OCI-LY7 (cell line): ENCODE results near the gene FXR1.

ENCODE experiments used
- EZH2phosphoT487 ChIP-seq: fragments of 200-600 bp; sonication (generic); IDR thresholded peaks from 2 replicates; pipeline ENCODE4 v1.6.1; 2018; ENCODE audit warnings: low read depth, borderline replicate concordance, mild to moderate bottlenecking, mixed run types, antibody characterized with exemption, low read length, moderate library complexity, mixed read lengths
- TF ChIP-seq, protein P1 (sequence below): fragments of 200-600 bp; sonication (generic); conservative IDR thresholded peaks from 2 replicates; pipeline ENCODE4 v1.5.1; 2014; ENCODE audit warnings: mild to moderate bottlenecking, antibody characterized with exemption, low read length, moderate library complexity, mixed read lengths

DNA sequence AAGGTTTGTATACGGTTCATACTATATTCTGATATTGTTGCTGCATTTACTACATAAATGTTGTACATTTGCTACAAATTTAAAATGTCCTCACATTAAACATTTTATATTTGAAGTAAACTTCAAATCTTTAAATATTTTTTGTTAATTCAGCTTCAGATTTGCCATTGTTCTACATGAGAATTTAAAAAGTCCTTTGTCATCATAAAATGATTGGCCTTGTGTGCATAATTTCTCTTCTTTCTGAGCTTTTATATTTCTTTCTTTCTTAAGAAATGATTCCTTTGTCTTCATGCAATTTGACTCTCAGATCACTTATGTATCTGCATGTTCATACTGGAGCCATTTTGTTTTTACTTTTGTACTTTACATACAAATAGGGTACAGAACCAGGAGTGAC, 49.1 kb downstream of the FXR1 start:
- TF ChIP-seq EZH2phosphoT487, result no peak
- TF ChIP-seq, protein P1, sequence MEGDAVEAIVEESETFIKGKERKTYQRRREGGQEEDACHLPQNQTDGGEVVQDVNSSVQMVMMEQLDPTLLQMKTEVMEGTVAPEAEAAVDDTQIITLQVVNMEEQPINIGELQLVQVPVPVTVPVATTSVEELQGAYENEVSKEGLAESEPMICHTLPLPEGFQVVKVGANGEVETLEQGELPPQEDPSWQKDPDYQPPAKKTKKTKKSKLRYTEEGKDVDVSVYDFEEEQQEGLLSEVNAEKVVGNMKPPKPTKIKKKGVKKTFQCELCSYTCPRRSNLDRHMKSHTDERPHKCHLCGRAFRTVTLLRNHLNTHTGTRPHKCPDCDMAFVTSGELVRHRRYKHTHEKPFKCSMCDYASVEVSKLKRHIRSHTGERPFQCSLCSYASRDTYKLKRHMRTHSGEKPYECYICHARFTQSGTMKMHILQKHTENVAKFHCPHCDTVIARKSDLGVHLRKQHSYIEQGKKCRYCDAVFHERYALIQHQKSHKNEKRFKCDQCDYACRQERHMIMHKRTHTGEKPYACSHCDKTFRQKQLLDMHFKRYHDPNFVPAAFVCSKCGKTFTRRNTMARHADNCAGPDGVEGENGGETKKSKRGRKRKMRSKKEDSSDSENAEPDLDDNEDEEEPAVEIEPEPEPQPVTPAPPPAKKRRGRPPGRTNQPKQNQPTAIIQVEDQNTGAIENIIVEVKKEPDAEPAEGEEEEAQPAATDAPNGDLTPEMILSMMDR, result no peak
